ENCODE results near the gene NLGN4X. TPM values are rescaled to one million over a fixed set of nuclear protein-coding genes. Genes with fewer than 3 reads are reported as not detected.

Gene NLGN4X
- total RNA-seq (2014; rRNA removed; shearing (Covaris generic)), result under 0.01 TPM in 1 of 2 replicates, not detected in the other

DNA sequence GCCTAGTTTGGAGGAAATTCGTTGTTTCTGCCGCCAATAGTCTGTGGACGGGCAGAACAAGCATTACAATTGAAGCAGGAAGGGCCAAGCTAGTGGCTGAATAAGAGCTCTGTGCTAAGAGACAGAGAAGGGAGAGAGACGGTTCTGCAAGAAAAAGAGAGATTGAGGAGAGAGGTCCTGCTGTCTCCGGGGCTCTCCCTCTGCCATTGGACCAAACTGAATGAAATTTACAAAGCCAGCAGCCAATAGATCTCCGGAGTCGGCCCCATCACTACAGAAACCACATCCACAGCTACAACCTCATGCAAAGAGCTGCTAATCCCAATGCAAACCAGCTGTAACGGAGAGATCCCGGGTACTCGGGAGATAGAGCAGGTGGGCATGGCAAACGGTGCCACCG, at the start of gene NLGN4X:
NLGN4X (minus strand) TSS at position 148 of the 400 bp plus-strand sequence. CDS start 77,401 bp downstream, outside the sequence.
- DNase-seq (ENCODE audit: low read depth), result no peak

DNA sequence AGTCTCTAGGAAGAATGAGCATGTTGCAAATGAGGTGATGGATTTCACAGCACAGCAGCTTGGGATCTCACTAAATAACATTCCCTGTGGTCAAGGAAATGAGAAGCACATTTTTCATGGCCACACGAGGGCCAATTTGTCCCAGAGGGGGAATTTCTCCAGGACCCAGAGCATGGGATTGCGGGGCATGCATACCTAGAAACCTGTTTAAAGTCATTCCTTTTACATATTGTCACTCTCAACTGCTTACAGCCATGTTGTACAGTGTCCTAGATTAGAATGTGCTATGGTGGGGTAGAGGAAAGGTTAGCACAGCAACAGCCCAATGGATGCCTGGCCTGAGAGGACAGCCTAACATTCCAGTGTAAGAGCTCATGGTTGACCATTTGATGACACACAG, 37.4 kb upstream of the NLGN4X start:
- DNase-seq (ENCODE audit: low read depth), result no peak

DNA sequence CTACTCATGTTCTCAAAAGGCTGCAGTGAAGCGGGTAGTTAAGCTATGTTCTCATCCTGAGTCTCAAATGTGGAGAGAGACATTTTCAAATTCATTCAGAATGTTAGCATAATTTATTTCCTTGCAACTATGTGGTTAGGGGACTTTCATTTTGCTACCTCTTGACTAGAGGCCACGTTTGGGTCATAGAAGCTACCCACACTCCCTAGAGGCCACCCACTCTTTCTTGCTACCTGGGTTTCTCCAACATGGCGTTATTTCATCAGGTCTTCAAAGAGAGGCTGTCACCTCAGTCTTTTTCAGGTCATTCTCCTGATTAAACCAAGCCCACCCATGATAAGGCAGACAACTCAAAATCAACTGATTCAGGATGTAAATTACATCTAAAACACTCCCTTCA, 34.3 kb upstream of the NLGN4X start:
- no peak for DNase-seq (ENCODE audit: low read depth)

DNA sequence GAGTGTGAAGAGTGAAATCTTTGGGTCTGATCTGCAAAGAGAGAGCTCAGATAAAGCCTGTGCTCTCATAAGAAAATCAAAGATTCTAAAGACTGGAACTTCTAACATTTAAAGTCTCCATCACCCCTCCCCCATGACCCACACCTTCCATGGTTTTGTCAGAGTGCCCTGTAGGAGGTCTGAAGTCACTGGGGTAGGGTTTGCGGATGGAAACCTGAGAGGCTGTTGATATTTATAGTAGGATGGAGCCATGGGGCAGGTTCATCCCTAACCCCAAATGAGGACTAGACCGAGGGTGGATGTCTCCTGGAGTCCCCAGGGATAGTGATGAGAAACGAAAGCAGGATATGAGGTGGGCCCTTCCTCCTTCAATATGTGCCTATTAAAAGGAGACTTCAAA, 28.4 kb upstream of the NLGN4X start:
- no peak for DNase-seq (ENCODE audit: low read depth)

DNA sequence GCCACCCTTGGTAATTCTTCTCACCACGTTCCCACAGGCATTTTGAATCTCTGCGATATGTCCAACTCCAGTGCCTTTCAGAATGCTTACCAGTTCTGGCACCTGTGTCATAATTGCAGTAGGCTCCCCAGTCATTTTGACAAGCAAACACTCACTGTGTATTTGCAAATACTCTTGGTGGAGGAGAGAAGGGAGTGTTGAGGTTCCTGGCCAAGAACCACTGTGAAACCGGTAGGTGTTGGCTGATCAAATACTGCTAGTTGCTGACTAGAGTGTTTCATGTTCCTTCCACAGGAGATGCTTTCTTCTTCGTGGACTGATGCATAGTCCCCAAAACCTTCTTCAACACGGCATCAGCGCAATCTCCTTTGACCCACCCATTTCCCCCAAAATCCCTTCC, 16.0 kb upstream of the NLGN4X start:
- no peak for DNase-seq (ENCODE audit: low read depth)

DNA sequence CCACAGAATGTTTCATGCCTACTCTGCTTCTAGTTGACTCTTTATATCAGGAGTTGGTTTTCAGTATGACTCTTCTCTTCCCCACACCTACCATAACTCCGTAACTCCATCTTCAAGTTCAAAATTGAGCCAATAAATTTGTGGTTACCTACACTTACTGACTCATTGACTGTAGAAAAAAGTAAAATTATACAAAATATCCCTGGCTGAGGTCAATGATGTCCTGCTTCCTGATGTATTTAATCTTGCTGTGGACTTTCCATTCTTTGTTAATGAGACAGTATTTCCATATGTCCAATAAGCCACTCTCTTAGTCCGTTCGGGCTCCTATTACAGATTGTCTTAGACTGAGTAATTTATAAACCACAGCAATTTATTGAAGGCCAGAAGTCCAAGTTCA, 9.9 kb upstream of the NLGN4X start:
- DNase-seq (ENCODE audit: low read depth), result no peak

DNA sequence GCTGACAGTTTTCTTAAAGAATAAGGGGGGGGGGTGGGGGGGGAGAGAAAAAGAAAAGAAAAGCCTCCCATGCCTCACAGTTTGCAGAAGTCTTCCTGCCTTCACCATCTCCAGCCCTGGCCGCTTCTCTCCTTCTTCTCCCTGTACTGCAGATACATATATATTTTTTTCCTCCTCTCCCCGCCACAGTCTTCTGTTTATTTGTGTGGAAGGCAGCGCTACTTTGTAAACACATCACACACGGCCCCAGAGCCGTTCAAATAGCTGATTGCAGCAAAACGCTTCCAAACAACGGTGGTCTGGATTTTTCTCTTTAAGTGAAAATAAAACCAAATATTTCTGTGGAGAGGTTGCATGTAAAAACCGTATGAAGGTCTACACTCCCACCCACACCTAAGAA, 732 bp downstream of the NLGN4X start:
- no peak for DNase-seq (ENCODE audit: low read depth)

DNA sequence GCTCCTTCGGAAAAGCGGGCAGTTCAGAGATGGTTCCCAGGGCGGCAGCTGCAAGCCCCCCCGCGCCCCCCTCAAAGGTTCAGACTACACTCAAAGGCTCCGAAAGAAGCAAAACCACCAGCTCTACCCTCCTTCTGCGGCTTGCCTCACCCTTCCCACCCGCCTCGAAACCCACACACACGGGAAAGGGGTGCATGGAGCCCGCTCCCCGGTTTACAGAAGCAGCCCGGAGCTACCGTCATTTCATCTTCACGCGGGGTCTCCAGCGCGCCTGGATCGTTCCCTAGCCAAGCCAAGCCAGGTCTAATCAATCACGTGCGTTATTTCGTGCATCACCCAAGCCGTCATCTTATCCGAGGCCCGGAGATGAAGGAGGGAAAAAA, 1.2 kb downstream of the NLGN4X start:
- no peak for DNase-seq (ENCODE audit: low read depth)

DNA sequence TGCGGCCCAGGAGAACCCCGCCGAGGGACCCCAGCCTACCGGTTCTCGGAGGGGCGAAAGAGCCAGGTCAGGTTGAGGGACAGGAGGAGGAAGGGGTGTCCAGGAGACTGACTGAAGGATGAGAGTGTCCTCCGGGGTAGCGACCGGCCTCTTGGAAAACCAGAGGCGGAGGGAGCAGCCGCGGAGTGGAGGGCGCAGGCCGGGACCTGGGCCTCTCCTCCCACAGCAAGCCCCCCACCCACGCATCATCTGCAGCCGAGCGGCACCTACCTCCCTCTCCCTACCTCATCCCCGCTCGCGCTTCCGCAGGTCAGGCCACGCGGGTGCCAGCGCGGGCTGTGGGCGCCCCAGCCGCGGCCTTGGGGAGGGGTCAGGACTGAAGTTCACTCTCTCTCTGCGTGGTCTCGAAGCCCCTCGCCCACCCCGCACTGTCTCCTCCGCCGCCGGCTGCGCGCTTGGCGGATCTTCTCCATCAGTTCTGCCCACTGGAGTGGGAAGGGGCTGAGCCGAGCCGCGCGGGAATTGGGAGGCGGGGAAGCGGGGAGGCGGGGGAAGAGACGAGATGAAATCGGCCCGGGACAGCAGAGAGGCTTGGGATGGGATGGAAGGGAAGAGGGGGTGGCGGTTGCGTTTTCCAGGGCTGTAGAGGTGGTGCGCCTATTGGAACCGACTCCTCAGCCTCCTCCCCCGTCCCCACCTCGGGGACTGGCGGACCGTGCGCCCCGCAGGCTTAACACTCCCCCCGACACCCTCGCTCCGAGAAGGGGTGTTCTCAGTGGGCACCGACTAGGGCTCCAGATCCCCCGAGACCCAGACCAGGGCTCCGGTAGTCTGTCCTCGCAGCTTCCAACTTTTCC, 1.8 kb downstream of the NLGN4X start:
- DNase-seq (ENCODE audit: low read depth), result no peak

DNA sequence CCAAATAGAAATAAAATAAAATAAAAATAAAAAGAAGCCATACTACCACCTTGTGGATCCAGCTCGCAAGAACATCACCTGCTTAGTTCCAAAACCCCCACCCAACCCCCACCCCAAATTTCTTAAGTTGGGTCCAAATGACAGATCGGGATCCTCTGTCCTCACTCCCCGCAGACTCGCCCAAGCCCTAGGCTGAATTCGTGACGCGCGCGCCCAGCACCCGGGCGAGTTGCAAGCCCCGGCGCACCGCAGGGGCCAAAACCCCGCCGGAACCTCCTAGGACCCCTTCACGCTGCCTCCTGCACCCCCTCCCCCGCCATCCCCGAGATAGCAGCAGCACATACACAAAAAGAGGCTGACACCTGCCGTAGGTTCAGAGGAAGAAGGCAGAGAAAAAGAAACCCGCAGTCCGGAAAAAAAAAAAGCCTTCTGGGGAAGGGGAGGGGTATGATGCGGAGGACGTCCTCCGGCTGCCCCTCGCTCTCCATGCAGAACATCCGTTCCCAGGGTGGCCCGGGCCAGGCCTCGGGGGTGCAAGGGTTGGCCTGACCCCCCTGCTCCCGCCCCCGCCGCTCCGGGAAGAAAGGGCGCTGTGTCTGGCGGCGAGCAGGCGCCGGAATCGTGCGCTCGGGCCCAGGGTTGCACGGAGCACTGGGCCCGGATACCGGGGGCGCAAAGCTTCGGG, 2.6 kb downstream of the NLGN4X start:
- DNase-seq (ENCODE audit: low read depth), result no peak

DNA sequence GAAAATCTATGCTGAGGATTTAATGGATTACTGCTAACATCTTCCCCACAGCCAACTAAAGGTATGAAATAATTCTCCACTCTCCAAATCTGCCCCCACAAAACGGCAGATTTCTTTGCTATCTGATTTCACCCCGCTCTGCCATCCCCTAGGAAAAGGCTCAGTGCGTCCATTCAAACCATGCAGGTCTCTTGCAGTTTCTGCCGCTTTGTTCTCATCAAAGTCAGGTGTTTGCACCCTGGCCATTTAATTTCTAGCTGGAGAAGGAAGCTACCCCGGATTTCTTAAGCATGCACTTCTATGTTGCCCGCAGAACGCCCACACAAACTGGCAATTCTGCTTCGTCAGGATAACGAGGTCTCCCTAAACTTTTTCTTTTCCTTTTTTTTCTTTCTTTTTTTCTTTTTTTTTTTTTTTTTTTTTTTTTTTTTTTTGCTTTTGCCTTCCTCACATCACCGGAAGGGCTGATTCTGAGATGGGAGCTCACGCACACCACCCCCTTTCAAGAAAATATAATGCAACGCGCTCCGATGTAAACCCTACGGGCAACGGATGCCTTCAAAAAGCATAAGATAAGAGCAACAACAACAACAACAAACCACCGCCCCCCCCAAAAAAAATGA, 3.3 kb downstream of the NLGN4X start:
- no peak for DNase-seq (ENCODE audit: low read depth)

DNA sequence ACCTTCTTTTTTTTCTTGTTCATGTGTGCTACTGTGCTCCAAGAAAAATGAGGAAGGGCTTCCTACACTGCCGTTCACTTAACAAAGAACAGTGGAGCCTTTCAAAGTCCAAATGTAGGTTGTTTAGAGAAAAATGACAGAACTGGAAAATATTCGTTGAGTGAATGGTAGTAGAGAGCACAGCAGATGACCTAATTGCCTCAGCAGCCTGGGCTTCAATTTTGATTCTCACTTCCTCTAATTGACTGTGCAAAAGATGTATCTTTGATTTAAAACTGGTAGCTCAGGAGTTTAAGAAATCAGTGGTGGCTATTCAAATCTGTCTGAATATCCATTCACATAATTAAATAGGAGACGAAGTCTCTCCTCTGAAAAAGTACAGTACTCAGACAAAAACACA, 5.2 kb downstream of the NLGN4X start:
- no peak for DNase-seq (ENCODE audit: low read depth)

DNA sequence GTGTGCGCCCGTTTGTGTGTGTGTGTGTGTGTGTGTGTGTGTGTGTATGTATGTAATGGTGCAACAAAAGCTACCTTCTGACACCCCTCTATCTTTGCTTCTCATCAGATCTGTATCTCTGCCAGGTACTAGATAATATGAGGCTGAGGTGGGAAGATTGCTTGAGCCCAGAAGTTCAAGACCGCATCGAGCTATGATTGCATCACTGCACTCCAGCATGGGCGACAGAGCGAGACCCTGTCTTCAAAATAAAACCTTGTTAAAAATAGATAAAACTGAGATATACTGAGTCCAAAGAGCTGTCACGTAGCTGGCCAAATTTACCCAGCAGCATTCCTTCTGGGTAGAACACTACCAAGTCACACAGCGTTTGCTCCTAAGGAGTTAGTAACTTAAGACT, 18.4 kb downstream of the NLGN4X start:
- no peak for DNase-seq (ENCODE audit: low read depth)

DNA sequence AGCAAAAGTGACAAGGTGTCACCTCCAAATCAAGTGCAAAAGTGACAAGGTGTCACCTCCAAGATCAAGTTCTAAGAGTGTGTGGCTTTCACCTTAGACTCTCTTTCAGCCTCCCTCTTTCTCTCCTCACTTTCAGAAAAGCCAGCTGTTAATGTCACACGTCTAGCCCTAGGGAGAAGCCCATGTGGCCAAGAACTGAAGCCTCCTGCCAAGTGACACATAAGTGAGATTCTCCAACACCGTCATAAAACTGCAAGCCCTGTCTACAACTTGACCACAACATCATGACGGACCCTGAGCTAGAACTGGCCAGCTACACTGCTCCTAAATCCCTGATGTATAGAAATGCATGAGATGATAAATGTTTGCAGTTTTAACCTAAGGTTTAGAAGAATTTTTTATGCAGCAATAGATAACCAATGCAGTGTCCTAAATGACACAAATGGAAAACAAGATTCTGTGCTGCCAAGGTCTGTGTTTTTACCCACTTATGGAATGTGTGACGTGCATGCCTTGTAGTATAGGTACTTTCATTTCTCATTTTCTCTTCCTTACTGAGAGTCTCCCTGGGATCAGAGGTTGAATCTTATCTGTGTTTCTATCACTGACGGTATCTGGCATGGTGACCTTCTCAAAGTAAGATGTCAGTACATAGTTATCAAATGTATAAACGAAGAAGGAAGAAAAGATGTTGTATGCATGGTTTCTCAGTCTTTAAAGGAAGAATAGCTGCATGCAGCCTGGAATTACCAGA, 25.0 kb downstream of the NLGN4X start:
- DNase-seq (ENCODE audit: low read depth), result no peak

DNA sequence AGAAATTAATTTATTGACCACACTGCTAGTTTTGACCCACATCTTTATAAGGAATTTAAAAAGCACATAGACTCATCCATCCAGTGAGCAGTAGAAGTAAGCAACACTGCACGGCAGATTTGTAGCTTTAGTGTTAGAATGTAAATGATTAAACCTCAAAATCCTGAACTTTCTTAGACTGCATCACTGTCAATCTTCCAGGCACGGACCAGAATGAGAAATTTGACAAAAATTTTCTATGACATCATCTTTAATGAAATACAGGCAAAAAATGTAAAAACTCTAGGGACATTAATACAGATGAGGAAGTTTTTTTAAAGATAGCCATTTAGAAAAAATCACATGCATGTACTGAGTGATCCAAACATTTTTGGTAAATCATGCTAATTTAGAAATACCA, 29.2 kb downstream of the NLGN4X start:
- no peak for DNase-seq (ENCODE audit: low read depth)

DNA sequence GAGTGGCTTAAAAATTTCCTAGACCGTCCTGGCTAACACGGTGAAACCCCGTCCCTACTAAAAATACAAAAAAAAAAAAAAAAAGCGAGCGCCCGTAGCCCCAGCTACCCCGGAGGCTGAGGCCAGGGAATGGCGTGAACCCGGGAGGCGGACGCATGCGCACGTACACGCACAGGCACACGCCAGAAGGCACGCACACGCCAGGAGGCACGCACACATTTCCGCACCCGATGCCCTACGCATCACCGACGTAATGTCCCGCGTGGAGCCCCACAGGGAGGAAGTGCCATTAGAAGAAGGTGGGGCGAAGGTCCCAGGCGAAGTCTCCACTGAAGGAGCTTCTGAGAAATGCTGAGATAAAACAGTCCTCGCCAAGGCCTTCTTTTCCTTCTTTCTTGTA, 41.4 kb downstream of the NLGN4X start:
- no peak for DNase-seq (ENCODE audit: low read depth)

DNA sequence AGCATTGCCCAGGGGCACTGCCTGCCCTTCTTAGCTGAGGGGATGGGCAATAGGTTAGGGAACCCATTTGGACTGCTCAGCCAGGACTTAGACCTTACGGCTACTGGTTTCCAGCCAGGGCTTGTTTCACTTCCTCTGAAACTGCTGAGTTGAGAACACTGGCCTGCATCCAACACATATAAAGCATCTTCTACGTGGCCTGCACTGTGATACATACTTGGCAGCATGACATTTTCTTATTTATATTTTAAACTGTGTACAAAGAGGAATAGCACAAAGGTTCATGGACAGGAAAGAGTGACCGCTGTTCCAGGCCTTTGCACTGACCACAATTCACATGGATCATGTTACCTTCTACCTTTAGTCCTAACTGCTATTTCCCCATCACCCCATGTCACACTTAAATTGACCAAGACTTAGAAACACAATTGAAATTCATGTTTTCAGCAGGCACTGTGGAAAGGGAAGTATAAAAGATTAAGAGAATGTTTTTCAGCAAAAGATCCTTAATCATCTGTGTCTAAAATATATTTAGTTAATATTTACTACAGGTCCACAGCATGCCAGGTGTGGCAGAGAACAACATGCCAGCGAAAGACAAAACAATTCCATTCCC, 43.7 kb downstream of the NLGN4X start:
- no peak for DNase-seq (ENCODE audit: low read depth)

DNA sequence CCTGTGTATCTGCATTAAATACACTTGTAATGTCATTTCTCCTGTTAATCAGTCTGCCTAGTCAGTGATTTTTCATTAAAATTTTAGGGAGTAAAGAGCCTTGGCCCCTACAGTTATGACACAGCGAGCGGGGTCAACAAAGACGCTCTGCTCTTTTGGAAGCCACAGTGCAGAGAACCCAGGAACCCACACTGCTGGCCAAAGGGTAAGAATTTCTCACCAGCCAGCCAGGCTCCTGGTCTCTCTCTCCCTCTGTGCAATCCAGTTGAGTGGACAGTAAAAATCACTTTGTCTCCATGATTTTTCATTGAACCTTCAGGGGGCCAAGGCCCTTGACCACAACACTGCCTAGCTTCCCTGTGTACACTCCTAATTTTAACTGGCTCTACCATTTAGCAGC, 52.8 kb downstream of the NLGN4X start:
- no peak for DNase-seq (ENCODE audit: low read depth)

DNA sequence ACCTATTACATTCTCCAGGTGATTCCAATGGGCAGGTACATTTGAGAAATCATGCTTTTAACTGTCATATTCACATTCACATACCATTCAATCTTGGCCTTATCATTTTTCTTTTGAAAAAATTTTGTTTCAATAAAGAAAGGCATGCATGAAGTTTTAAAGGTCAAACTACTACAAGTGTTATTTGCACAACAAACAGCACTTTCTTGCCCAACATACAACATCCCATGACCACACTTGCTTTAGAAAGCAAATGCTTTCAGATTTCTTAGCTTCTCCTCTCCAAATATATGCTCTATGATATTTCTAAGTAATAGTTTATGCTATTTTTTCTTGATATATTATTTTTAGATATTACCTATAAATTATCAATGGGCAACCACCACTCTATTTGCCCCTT, 58.2 kb downstream of the NLGN4X start:
- DNase-seq (ENCODE audit: low read depth), result no peak

DNA sequence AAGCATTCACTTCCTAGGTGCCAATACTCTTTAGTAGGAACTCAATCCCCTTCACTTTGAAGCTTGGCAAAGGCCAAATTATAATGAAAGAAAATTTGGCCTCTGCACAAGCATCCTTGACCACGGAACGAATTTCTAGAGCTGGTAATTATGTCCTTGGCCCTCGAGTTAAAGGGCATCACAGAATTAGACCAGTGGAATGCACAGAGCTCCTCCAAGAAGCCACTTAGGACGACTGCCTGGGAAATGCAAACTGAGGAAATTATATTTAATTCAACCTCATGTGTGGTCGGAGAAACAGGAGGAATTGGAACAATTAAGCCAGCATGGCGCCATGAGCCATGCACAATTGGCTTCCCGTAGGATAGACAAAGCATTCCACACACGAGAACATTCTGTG, 59.3 kb downstream of the NLGN4X start:
- no peak for DNase-seq (ENCODE audit: low read depth)

DNA sequence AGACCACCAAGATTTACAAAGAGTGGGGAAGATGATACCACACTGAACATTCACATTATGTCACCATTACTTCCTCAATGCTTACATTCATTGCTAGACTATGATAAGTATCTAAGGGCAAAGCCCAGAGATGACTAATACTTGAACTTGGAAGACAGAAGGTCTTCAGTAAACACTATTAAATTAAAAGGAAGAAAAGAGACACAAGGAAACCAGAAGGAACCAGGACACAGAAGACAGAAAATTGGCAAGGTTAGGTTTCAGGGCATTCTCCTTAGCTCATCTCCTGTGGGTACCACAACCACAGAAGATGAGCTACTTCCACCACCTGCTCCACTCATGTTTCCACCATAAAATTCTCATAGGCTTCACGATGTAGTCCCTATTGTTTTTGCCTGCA, 64.9 kb downstream of the NLGN4X start:
- DNase-seq (ENCODE audit: low read depth), result no peak

DNA sequence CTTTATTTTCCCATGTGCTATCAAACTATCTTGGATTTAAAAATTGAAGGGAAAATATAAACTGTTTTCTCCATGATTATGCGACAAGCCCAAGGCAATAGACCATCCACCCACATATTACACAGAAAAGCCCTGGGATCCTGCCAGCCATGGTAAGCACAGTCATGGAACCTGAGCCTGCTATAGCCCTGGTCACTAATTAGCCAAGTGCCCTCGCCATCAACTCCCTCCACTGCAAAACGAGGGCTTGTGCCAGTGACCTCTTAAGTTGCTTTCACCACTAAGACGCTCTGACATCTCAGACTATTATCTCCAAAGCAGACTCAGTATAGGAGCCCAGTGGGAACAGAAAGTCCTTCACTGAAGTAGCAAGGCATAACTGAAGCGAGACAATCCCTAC, 69.2 kb downstream of the NLGN4X start:
- DNase-seq (ENCODE audit: low read depth), result no peak

Data from RPMI7951 (cell line).